Measurements from ENCODE around the gene LNPEP.

GRCh38 chr5:96903300-96903699 is 32.6 kb upstream of the LNPEP start:
- TF ChIP-seq POLR2A (IDR thresholded peaks at IDR 0.05) (no peak), CTCF (IDR thresholded peaks at IDR 0.05) (no peak)
